Measurements from ENCODE around the gene INSL3. TPM values are rescaled to one million over a fixed set of nuclear protein-coding genes. Genes with fewer than 3 reads are reported as not detected.

The INSL3 gene
- total and polyA plus RNA-seq, 2 donors (not counting 1 experiment from before 2014, with no cell fraction given) = not detected

GRCh38 chr19:17836530-17836929 lies 15.2 kb upstream of the INSL3 start:
- no peak for TF ChIP-seq CTCF (conservative IDR thresholded peaks at IDR 0.05 in 1 of 2, IDR thresholded peaks at IDR 0.05 in 1 of 2; ENCODE audit: low read depth in 1 of 2, low read length in 2 of 2)
- no peak for TF ChIP-seq EZH2 (IDR thresholded peaks at IDR 0.05; ENCODE audit: low read length, missing control alignments)
- DNase-seq (ENCODE audit: low read depth in 2 of 2) = no peak
- peaks cover 2% of the 10 kb centered on the region for H3K4me1 ChIP-seq (ENCODE audit: control insufficient read depth, extremely low read depth, insufficient read depth, low read length)
- no peaks in the 10 kb centered on the region for H3K79me2 ChIP-seq (ENCODE audit: control insufficient read depth, insufficient read depth, low read length)
- no peak overlapping the region for H3K9ac ChIP-seq (ENCODE audit: insufficient read depth, low read length)
- no peak overlapping the region for H3K27ac ChIP-seq (ENCODE audit: insufficient read depth, low read length)
- peaks cover 2% of the 10 kb centered on the region for H3K27me3 ChIP-seq (ENCODE audit: control insufficient read depth, insufficient read depth, low read length)
- H4K20me1 ChIP-seq (ENCODE audit: control insufficient read depth, extremely low read depth, insufficient read depth, low read length) = no peaks in the 10 kb centered on the region
- no peak overlapping the region for H2AFZ ChIP-seq (ENCODE audit: low read length)
- H3K36me3 ChIP-seq (ENCODE audit: control insufficient read depth, insufficient read depth, low read length) = no peaks in the 10 kb centered on the region
- no peak overlapping the region for H3K4me3 ChIP-seq (replicated peaks in 1 of 4; ENCODE audit: control extremely low read depth in 1 of 4, insufficient read depth in 1 of 4, low read depth in 3 of 4, low read length in 4 of 4)
- no peaks in the 10 kb centered on the region for H3K9me3 ChIP-seq (ENCODE audit: control insufficient read depth, insufficient read depth, low read depth, low read length)
- no peak overlapping the region for H3K4me2 ChIP-seq (ENCODE audit: extremely low read depth, insufficient read depth, low read length)

- DNase-seq (ENCODE audit: low read depth in 2 of 2) = no peak
- Histone ChIP-seq H3K4me2 (ENCODE audit: extremely low read depth, insufficient read depth, low read length) (no peak overlapping the region), H3K4me1 (ENCODE audit: control insufficient read depth, extremely low read depth, insufficient read depth, low read length) (no peaks in the 10 kb centered on the region), H3K27ac (ENCODE audit: insufficient read depth, low read length) (no peak overlapping the region), H3K9ac (ENCODE audit: insufficient read depth, low read length) (no peak overlapping the region), H3K27me3 (ENCODE audit: control insufficient read depth, insufficient read depth, low read length) (peaks cover 4% of the 10 kb centered on the region), H3K9me3 (ENCODE audit: control insufficient read depth, insufficient read depth, low read depth, low read length) (no peaks in the 10 kb centered on the region), H3K4me3 (replicated peaks in 1 of 4; ENCODE audit: control extremely low read depth in 1 of 4, insufficient read depth in 1 of 4, low read depth in 3 of 4, low read length in 4 of 4) (no peak overlapping the region), H2AFZ (ENCODE audit: low read length) (no peak overlapping the region), H3K36me3 (ENCODE audit: control insufficient read depth, insufficient read depth, low read length) (no peaks in the 10 kb centered on the region), H3K79me2 (ENCODE audit: control insufficient read depth, insufficient read depth, low read length) (no peaks in the 10 kb centered on the region), H4K20me1 (ENCODE audit: control insufficient read depth, extremely low read depth, insufficient read depth, low read length) (no peaks in the 10 kb centered on the region)
- no peak for TF ChIP-seq CTCF (conservative IDR thresholded peaks at IDR 0.05 in 1 of 2, IDR thresholded peaks at IDR 0.05 in 1 of 2; ENCODE audit: low read depth in 1 of 2, low read length in 2 of 2)
- no peak for TF ChIP-seq EZH2 (IDR thresholded peaks at IDR 0.05; ENCODE audit: low read length, missing control alignments)
Observed at GRCh38 chr19:17835182-17836006, 14.1 kb upstream of the INSL3 start.

GRCh38 chr19:17834350-17835181 lies 13.2 kb upstream of the INSL3 start:
- H3K9ac ChIP-seq (ENCODE audit: insufficient read depth, low read length) = no peak overlapping the region
- no peaks in the 10 kb centered on the region for H3K4me1 ChIP-seq (ENCODE audit: control insufficient read depth, extremely low read depth, insufficient read depth, low read length)
- H2AFZ ChIP-seq (ENCODE audit: low read length) = no peak overlapping the region
- TF ChIP-seq EZH2 (IDR thresholded peaks at IDR 0.05; ENCODE audit: low read length, missing control alignments) (no peak), CTCF (conservative IDR thresholded peaks at IDR 0.05 in 1 of 2, IDR thresholded peaks at IDR 0.05 in 1 of 2; ENCODE audit: low read depth in 1 of 2, low read length in 2 of 2) (peak in 1 of 2 donors; percentile 13)
- H3K27me3 ChIP-seq (ENCODE audit: control insufficient read depth, insufficient read depth, low read length) = peaks cover 4% of the 10 kb centered on the region
- no peaks in the 10 kb centered on the region for H4K20me1 ChIP-seq (ENCODE audit: control insufficient read depth, extremely low read depth, insufficient read depth, low read length)
- H3K36me3 ChIP-seq (ENCODE audit: control insufficient read depth, insufficient read depth, low read length) = no peaks in the 10 kb centered on the region
- H3K79me2 ChIP-seq (ENCODE audit: control insufficient read depth, insufficient read depth, low read length) = no peaks in the 10 kb centered on the region
- no peak for DNase-seq (ENCODE audit: low read depth in 2 of 2)
- H3K9me3 ChIP-seq (ENCODE audit: control insufficient read depth, insufficient read depth, low read depth, low read length) = no peaks in the 10 kb centered on the region
- no peak overlapping the region for H3K27ac ChIP-seq (ENCODE audit: insufficient read depth, low read length)
- no peak overlapping the region for H3K4me2 ChIP-seq (ENCODE audit: extremely low read depth, insufficient read depth, low read length)
- H3K4me3 ChIP-seq (replicated peaks in 1 of 4; ENCODE audit: control extremely low read depth in 1 of 4, insufficient read depth in 1 of 4, low read depth in 3 of 4, low read length in 4 of 4) = no peak overlapping the region
